ENCODE data around the gene RANBP1. TPM values are rescaled to one million over a fixed set of nuclear protein-coding genes. Genes with fewer than 3 reads are reported as not detected.

RANBP1 gene
- total and polyA plus RNA-seq, 9 of the 15 experiments (the other 6 are each of a cell fraction or from before 2014, with no cell fraction given): 162 to 2,891 (median 1,289) TPM

GRCh38 chr22:20088263-20088648, 27.6 kb upstream of the RANBP1 start:
- no peak for DNase-seq (ENCODE audit: extremely low read depth in 1 of 4, low spot score in 3 of 4)
- Histone ChIP-seq H3K9me3 (replicated peaks; ENCODE audit: control insufficient read depth, insufficient read depth, low read depth, low read length) (no peaks in the 10 kb centered on the region), H3K9me1 (ENCODE audit: control insufficient read depth, insufficient read depth, low read length) (peaks cover 9% of the 10 kb centered on the region), H4K20me1 (replicated peaks; ENCODE audit: control insufficient read depth, insufficient read depth, low read length) (peaks cover 26% of the 10 kb centered on the region), H3K79me2 (ENCODE audit: control insufficient read depth, insufficient read depth, low read length) (peaks cover 79% of the 10 kb centered on the region), H3K9ac (ENCODE audit: insufficient read depth in 1 of 2, low read depth in 2 of 2, low read length in 2 of 2) (peak overlapping the region in 1 of 2 experiments; percentile 53; a peak in 2 of 4 replicates), H3K27ac (ENCODE audit: extremely low read depth, low read depth, low read length) (no peak overlapping the region), H2AFZ (ENCODE audit: low read depth, low read length) (no peak overlapping the region), H3K36me3 (ENCODE audit: control insufficient read depth, insufficient read depth, low read length) (peaks cover 97% of the 10 kb centered on the region), H3K27me3 (ENCODE audit: control insufficient read depth in 2 of 2, insufficient read depth in 2 of 2, low read length in 2 of 2) (no peaks in the 10 kb centered on the region), H3K4me3 (no peak overlapping the region), H3K4me1 (replicated peaks in 1 of 2; ENCODE audit: control insufficient read depth in 2 of 2, insufficient read depth in 2 of 2, low read length in 2 of 2) (peaks cover 24 to 30% of the 10 kb centered on the region in 2 experiments), H3K4me2 (ENCODE audit: insufficient read depth, low read length) (no peak overlapping the region)
- FAIRE-seq: no peak
- BruUV-seq (replicated peaks): no TSS peak
- TF ChIP-seq MAFK (IDR thresholded peaks at IDR 0.05; ENCODE audit: low read length) (0 out of 2 replicates have a peak, but pooled peaks have one; percentile 2), TBL1XR1 (IDR thresholded peaks at IDR 0.05; ENCODE audit: low read length in 2 of 2) (0 out of 4 replicates have a peak, but pooled peaks of 1 of the 2 experiments have one; percentile 15), KLF1 (tag; IDR thresholded peaks at IDR 0.05) (0 out of 2 replicates have a peak, but pooled peaks have one; percentile 15), ARHGAP35 (IDR thresholded peaks at IDR 0.05; ENCODE audit: partially characterized antibody) (no peak), SRF (CRISPR knock-in tag; IDR thresholded peaks at IDR 0.05) (0 out of 4 replicates have a peak, but pooled peaks of 1 of the 2 experiments have one; percentile 20), IFI16 (CRISPR knock-in tag; IDR thresholded peaks at IDR 0.05) (no peak), SETDB1 (IDR thresholded peaks at IDR 0.05; ENCODE audit: low read length) (peak; percentile 38), EHMT2 (IDR thresholded peaks at IDR 0.05) (no peak), ZNF41 (CRISPR knock-in tag; conservative IDR thresholded peaks at IDR 0.05) (no peak), TCF3 (CRISPR knock-in tag; IDR thresholded peaks at IDR 0.05) (no peak), CBX8 (IDR thresholded peaks at IDR 0.05; ENCODE audit: borderline replicate concordance, extremely low read depth, low read depth, low read length, poor library complexity, severe bottlenecking) (no peak)
- ATAC-seq: no peak
- WGBS (ENCODE audit: insufficient coverage, low coverage, missing lambda C conversion rate): 95% methylated on average over 8 of the region's 8 CpGs
- intact Hi-C loops (cut with micrococcal nuclease): no loop called here
- CTCF ChIA-PET (ENCODE audit: low intra/inter-chr PET ratio): no interaction called here
- POLR2A ChIA-PET: interaction anchor here (0.6 to 19.4 kb wide), 17 partner anchors 5 to 859 kb away, joined by 3 to 513 read pairs (median 3); partner anchors contain the start of genes RANBP1, TANGO2 and TRMT2A
- in situ Hi-C loops (cut with MboI): loop anchor here (5.0 kb wide), 1 partner anchor 116 kb away; no protein-coding TSS in a partner anchor

All from K562 (cell line).